Medulla oblongata (tissue), 1 donor: ENCODE measurements around the gene THY1.
"Not testable (repeated sequence)": the region's sequence is repeated elsewhere in the genome, so short reads cannot be mapped to it uniquely, and the experiment has no call there.

Experiments
- DNase-seq: peaks from one replicate; pipeline ENCODE4 v3.0.0-alpha.2; 2015; ENCODE audit errors: extremely low spot score

The THY1 gene

GRCh38 chr11:119422809-119423508 is at the start of gene THY1:
THY1 (minus strand) TSS chr11:119423172; CDS start chr11:119420905, 2,267 bp downstream.
- peak; percentile 13 for DNase-seq

DNA sequence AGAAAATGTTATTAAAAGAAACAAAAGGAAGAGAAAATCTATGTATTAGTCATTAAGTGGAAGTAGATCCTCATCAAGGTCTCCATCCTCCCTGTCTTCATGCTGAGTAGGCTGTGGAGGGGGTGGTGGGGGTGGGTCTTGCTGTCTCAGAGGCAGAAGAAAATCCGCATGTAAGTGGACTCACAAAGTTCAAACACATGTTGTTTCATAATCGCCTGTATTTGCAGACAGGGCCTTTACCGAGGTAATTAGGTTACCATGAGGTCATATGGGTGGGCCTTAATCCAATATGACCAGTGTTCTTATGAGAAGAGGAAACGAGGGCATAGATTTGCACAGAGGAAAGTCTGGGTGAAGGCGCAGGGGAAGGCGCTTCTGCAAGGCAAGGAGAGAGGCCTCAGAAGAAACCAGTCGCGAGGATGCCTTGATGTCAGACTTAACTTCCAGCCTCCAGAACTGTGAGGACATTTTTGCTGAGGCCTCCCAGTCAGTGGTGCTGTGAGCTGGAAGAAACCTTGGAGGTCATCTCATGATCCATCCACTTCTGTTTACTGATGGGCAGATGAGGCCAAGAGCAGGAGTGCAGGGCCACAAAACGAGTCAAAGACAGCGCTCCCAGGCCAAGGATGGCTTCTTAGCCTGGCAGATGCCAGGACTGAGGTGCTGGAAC is 49.3 kb upstream of the THY1 start:
- DNase-seq = no peak

DNA sequence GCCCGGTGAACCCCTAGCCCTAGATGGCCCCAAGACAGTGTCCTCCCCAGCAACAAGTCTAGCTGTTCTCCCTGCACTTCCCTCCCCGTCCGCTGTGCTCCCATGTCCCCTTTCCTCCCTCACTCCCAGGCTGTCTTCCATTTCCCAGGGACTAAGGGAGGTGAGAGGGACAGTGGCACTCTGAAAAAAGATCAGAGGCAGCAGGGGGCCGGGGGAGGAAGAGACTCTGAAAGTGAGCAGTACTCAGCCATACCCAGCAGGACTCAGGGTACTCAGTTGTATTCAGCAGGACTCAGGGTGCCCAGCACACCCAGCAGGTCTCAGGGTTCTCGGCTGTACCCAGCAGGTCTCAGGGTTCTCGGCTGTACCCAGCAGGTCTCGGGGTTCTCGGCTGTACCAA is 48.4 kb upstream of the THY1 start:
- DNase-seq = no peak

- no peak for DNase-seq
Measured at GRCh38 chr11:119470317-119471291, 47.6 kb upstream of the THY1 start.

- DNase-seq = no peak
Measured at GRCh38 chr11:119469506-119469905, 46.5 kb upstream of the THY1 start.

- no peak for DNase-seq
Measured at GRCh38 chr11:119468511-119468910, 45.5 kb upstream of the THY1 start.

DNA sequence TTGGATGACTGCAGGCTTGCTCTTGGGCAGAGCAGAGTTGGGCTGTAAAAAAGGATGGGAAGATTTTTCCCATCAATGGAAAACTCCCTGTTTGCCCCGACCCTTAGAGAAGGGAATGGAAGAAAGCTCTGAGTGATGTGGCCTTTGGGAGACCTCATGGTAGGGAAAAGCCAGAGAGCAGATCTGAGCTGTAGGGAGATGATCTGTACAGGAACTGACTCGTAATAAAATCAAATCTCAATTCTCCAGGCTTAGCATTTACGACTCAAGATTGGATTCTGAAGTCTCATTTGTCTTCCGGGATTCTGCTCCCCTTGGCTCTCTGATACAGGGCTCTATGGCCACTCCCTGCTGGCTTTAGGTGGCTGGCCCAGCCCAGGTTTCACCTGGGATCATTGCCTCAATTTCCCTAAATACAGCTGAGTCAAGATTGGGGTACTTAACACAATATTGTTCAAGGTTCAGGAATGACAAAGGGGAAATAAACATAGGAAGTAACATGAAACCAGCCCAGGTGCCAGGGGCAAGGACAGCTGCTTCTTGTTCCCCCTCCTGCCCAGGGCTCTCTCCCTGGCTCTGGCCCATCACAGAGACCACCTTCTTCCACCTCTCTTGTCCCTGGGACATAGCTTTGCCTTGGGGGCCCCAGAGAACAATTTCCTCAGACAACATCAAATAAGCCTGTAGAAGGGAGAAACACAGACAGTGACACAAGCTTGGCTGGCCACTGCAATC is 38.4 kb upstream of the THY1 start:
- no peak for DNase-seq

DNA sequence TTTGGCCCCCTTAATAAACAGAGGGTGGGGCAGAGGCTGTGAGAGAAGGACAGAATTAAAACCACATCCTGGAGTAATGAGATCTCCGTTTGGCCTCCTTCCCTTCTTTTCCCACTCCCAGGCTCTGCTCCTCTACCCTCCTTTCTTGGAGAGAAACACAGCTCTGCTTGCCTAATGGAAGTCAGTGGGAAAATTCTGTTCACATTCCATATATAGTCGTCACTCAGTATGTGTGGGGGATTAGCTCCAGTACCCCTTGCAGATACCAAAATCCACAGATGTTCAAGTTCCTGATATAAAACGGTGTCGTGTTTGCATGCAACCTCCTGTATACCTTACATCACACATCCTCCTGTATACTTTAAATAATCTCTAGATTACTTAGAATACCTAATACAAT is 37.6 kb upstream of the THY1 start:
- DNase-seq = no peak

- no peak for DNase-seq
Measured at GRCh38 chr11:119460097-119460496, 37.1 kb upstream of the THY1 start.

DNA sequence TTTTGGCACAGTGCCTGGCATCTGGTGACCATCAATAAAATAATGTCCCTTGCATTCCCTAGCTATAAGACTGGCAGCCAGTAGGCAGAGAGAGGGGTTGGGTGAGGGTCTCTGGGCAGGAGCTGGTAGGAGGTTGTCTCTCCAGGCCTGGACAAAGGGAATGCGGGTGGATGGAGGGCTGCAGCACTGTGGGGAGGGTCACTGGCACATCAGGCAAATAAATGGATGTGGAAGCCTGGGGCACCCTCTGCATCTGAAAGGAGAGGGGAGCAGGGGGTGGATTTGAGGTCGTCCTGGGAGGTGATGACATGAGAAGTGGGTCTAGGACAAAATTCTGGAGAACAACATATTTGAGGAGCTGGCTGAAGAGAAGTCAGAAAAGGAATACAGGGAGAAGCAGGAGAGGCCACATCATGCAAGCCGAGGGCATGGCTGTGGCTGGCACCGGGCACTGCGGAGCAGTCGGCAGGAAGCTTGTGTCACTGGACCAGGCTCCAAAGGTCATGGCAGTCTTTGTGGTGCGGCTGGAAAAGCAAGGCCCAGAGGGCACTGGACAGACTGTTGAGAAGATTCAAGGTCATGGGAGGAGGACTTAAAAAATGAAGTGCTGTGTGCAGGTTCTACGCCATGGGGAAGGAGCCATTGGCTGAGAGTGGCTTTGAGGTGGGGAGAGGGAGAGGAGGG is 36.5 kb upstream of the THY1 start:
- no peak for DNase-seq

DNA sequence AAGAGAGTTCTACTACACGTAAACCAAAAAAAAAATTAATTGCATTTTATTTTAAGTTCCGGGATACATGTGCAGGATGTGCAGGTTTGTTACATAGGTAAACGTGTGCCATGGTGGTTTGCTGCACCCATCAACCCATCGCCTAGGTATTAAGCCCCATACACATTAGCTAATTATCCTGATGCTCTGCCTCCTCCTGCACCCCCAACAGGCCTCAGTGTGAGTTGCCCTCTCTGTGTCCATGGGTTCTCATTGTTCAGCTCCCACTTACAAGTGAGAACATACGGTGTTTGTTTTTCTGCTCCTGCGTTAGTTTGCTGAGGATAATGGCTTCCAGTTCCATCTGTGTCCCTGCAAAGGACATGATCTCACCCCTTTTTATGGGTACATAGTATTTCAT is 32.7 kb upstream of the THY1 start:
- not testable (repeated sequence) for DNase-seq

DNA sequence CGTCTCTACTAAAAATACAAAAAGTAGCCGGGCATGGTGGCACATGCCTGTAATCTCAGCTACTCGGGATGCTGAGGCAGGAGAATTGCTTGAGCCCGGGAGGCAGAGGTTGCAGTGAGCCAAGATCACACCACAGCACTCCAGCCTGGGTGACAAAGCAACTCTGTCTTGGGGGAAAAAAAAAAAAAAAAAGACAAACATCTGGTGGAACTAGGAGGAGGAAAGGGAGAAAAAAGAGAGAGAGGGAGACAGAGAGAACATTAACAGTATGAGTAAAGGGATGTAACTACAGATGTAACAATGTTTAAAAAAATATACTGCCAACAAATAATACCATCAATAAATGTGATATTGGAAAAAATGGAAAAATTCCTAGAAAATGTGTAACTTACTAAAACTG is 32.3 kb upstream of the THY1 start:
- DNase-seq = not testable (repeated sequence)

- no peak for DNase-seq
Measured at GRCh38 chr11:119453881-119454280, 30.9 kb upstream of the THY1 start.

- no peak for DNase-seq
Measured at GRCh38 chr11:119450590-119451326, 27.8 kb upstream of the THY1 start.

DNA sequence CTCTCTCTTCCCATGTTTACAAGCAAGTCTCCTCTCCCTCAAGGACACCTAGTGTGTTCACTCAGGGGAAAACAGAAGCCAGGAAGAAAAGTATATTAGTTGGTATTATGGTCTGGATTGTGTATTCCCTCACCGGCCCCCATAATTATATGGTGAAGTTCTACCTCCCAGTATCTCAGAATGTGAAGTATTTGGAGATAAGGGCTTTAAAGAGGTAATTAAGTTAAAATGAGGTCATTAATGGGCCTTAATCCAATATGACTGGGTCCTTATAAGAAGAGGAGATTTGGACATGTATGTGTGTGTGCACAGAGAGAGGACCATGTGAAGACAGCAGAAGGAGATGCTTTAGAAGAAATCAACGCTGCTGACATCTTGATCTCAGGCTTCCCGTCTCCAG is 26.5 kb upstream of the THY1 start:
- DNase-seq = no peak

GRCh38 chr11:119448380-119448779 is 25.4 kb upstream of the THY1 start:
- DNase-seq = no peak

DNA sequence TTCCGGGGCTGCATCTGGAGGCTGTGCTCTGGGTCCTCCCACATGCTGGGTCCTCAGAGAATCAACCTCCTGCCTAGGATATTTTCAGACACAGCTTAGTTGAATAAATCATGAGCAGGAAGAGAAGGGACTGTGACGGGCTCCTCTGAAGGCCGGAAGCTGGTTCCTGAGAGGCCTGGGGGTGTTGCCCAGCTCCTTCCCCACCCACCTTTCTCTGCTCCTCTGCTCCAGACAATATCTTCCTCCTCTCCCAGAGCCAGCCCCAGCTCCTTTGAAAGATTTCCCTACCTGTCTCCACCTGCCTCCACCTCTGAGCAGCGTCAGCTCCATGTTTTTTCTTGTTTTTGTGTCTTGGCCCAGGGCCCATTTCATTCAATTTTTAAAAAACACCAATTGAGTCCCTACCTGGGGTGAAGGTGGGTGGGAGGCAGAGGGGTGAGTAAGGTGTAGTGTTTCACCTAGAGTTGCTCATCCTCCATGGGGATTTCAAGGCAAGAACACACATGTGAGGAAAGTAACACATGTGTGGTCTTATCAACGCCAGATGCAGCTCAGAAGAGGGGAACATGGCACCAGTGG is 24.8 kb upstream of the THY1 start:
- no peak for DNase-seq

GRCh38 chr11:119446871-119447663 is 24.1 kb upstream of the THY1 start:
- no peak for DNase-seq

DNA sequence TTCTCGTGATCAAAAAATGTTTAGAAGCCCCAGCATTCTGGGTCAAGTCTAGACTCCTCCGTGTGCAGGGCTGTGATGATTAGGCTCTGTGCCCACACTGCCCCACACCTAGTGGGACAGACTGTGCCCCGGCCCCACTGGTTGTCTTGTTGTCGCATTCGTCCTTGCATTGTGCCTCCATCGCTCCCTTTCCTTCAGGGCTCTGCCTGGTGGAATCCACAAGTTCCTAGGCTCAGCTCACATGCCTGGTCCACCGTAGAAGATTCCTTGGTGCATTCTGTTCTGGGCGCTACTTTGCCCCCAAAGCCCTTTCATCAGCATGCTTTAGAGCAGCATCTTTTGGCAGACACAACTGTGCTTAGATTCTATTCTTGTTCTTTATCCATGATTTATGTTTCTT is 23.5 kb upstream of the THY1 start:
- DNase-seq = no peak
